Endothelial cell of umbilical vein (primary cell): Measurements from ENCODE around the gene TAGLN2. TPM values are rescaled to one million over a fixed set of nuclear protein-coding genes. Genes with fewer than 3 reads are reported as not detected.

Experiments used
- BruUV-seq: library from RNA; stranded (reverse); fragments of 400-500 nt; replicated peaks from 2 replicates; lab custom pipeline; 2021; lab: Mats Ljungman, UMichigan
- CTCF ChIA-PET: fragments of 300-600, 350-600 bp; sonication (Branson Sonifier 250); formaldehyde crosslinking; loops from one replicate; lab custom pipeline; 2021; ENCODE audit warnings: antibody characterized with exemption, inconsistent platforms; lab: Charles Lee
- POLR2A ChIA-PET: fragments of 300-600, 350-600 bp; sonication (Branson Sonifier 250); formaldehyde crosslinking; loops from one replicate; lab custom pipeline; 2021; ENCODE audit warnings: antibody characterized with exemption, inconsistent platforms; lab: Charles Lee
- DNase-seq: peaks from one replicate; pipeline ENCODE4 v3.0.0-alpha.2; 2011; ENCODE audit warnings: low read depth, low spot score
- FAIRE-seq: peaks from 2 replicates; lab custom pipeline; 2011; peaks lifted over from hg19 to GRCh38; lab: Jason Lieb, UNC
- H2AFZ ChIP-seq: 2 replicates; pipeline ENCODE4 v1.6.0; 2012; ENCODE audit warnings: low read depth, low read length, control low read depth, inconsistent platforms
- H3K27ac ChIP-seq: 2 replicates; pipeline ENCODE4 v1.5.1; 2011; ENCODE audit warnings: low read depth, mild to moderate bottlenecking, control low read depth, low read length, moderate library complexity; ENCODE audit not compliant: insufficient read depth
- H3K27me3 ChIP-seq, 2 experiments: 2 replicates each; pipeline versions ENCODE4 v1.6.0 to v1.6.1; 2011; ENCODE audit warnings: low read length in 2 of 2, mixed read lengths in 1 of 2; ENCODE audit not compliant: control insufficient read depth in 2 of 2, insufficient read depth in 2 of 2
- H3K36me3 ChIP-seq, 2 experiments: 2 replicates in 1 of 2; 3 replicates in 1 of 2; pipeline ENCODE4 v1.5.1; 2011; ENCODE audit warnings: low read length in 2 of 2, mild to moderate bottlenecking in 1 of 2, moderate library complexity in 1 of 2; ENCODE audit not compliant: control insufficient read depth in 2 of 2, insufficient read depth in 2 of 2; ENCODE audit errors: extremely low read depth in 1 of 2
- H3K4me1 ChIP-seq: 3 replicates; pipeline ENCODE4 v1.5.1; 2011; ENCODE audit warnings: mild to moderate bottlenecking, low read length; ENCODE audit not compliant: control insufficient read depth, insufficient read depth; ENCODE audit errors: extremely low read depth
- H3K4me2 ChIP-seq: 2 replicates; pipeline ENCODE4 v1.6.1; 2011; ENCODE audit warnings: low read length, control low read depth, mixed read lengths; ENCODE audit not compliant: insufficient read depth
- H3K4me3 ChIP-seq, 3 experiments: fragments of 200-600 bp in 1 of 3; sonication (generic), shearing (Covaris generic) in 1 of 3; replicated peaks in 1 of 3; 2 replicates each; pipeline ENCODE4 v1.5.1; 2011 to 2016; ENCODE audit warnings: control low read depth in 3 of 3, low read length in 3 of 3, mild to moderate bottlenecking in 2 of 3, inconsistent platforms in 1 of 3, low read depth in 1 of 3, moderate library complexity in 1 of 3; ENCODE audit not compliant: insufficient read depth in 1 of 3
- H3K79me2 ChIP-seq: 2 replicates; pipeline ENCODE4 v1.6.0; 2012; ENCODE audit warnings: low read length, inconsistent platforms; ENCODE audit not compliant: control insufficient read depth, insufficient read depth
- H3K9ac ChIP-seq: replicated peaks from 2 replicates; pipeline ENCODE3; 2011; ENCODE audit warnings: low read length, control low read depth; ENCODE audit not compliant: insufficient read depth; ENCODE audit errors: extremely low read depth
- H3K9me1 ChIP-seq: replicated peaks from 3 replicates; pipeline ENCODE4 v1.6.0; 2011; ENCODE audit warnings: mild to moderate bottlenecking, low read length; ENCODE audit not compliant: control insufficient read depth, insufficient read depth; ENCODE audit errors: extremely low read depth
- H3K9me3 ChIP-seq: replicated peaks from 2 replicates; pipeline ENCODE4 v1.5.1; 2012; ENCODE audit warnings: low read length, inconsistent platforms; ENCODE audit not compliant: control insufficient read depth, insufficient read depth
- H4K20me1 ChIP-seq: replicated peaks from 2 replicates; pipeline ENCODE3; 2011; ENCODE audit warnings: mild to moderate bottlenecking, low read length; ENCODE audit not compliant: control insufficient read depth, insufficient read depth; ENCODE audit errors: extremely low read depth
- CTCF ChIP-seq, 2 donors: IDR thresholded peaks; 1 replicate in 1 of 2; 2 replicates in 1 of 2; pipeline ENCODE4 v1.5.1; 2011; ENCODE audit warnings: low read length in 2 of 2, mild to moderate bottlenecking in 2 of 2, moderate library complexity in 2 of 2, control low read depth in 1 of 2, inconsistent platforms in 1 of 2, low read depth in 1 of 2; ENCODE audit not compliant: insufficient read depth in 1 of 2; ENCODE audit errors: extremely low read depth in 1 of 2
- EZH2 ChIP-seq: IDR thresholded peaks from 2 replicates; pipeline ENCODE4 v1.6.1; 2012; ENCODE audit warnings: borderline replicate concordance, low read depth, mild to moderate bottlenecking, moderate library complexity, low read length, inconsistent platforms; ENCODE audit not compliant: severe bottlenecking
- FOS ChIP-seq: IDR thresholded peaks from 2 replicates; pipeline ENCODE4 v1.6.1; 2011; ENCODE audit warnings: mild to moderate bottlenecking, low read length, moderate library complexity, borderline replicate concordance; ENCODE audit not compliant: insufficient read depth
- GATA2 ChIP-seq: IDR thresholded peaks from 2 replicates; pipeline ENCODE4 v1.7.0; 2011; ENCODE audit warnings: low read depth, mild to moderate bottlenecking, moderate library complexity, mixed read lengths, low read length; ENCODE audit not compliant: insufficient read length, insufficient read depth
- JUN ChIP-seq: IDR thresholded peaks from 2 replicates; pipeline ENCODE4 v1.6.1; 2011; ENCODE audit warnings: borderline replicate concordance, low read depth; ENCODE audit not compliant: insufficient read length, insufficient read depth
- MAX ChIP-seq: IDR thresholded peaks from 2 replicates; pipeline ENCODE4 v1.6.1; 2011; ENCODE audit not compliant: insufficient read depth, insufficient read length
- MYC ChIP-seq: IDR thresholded peaks from one replicate; pipeline ENCODE4 v1.6.1; 2011; ENCODE audit warnings: mild to moderate bottlenecking, low read depth, low read length
- POLR2A ChIP-seq: IDR thresholded peaks from 2 replicates; pipeline ENCODE4 v1.6.1; 2012; ENCODE audit warnings: low read depth, mild to moderate bottlenecking, control low read depth, low read length
- POLR2AphosphoS5 ChIP-seq: IDR thresholded peaks from 2 replicates; pipeline ENCODE4 v1.6.1; 2012; ENCODE audit warnings: low read depth, mild to moderate bottlenecking, control low read depth, low read length, moderate library complexity; ENCODE audit not compliant: insufficient read depth
- dilution Hi-C: fragments of 300-500 bp; cut with MboI; formaldehyde crosslinking; loops from one replicate; pipeline ENCODE4 v1.15.0; 2019; ENCODE audit warnings: low sequenced_read_pairs; ENCODE audit not compliant: extremely low pct_ligation_motif_present
- intact Hi-C: fragments of 100-400 bp; cut with micrococcal nuclease; formaldehyde crosslinking; loops from one replicate; pipeline ENCODE4 v1.10.0; 2022
- polyA plus RNA-seq, 4 experiments: library from polyadenylated mRNA; depleted of rRNA in 3 of 4; stranded (reverse) in 3 of 4; unstranded in 1 of 4; fragments of >200 nt; gene quantifications; 2 replicates each; pipeline versions ENCODE4 v1.2.1 to v1.2.3, GENCODE V29; 2011 to 2012; ENCODE audit warnings: missing spikeins in 1 of 4
- total RNA-seq: library from RNA; stranded (reverse); gene quantifications from 2 replicates; pipeline ENCODE4 v1.2.3, GENCODE V29; 2021

TAGLN2 gene
- total and polyA plus RNA-seq, 2 donors (not counting 3 experiments of a cell fraction or from before 2014, with no cell fraction given): 646 to 1,279 TPM

GRCh38 chr1:159870704-159871103, 54.6 kb downstream of the TAGLN2 start:
- dilution Hi-C loops: no loop called here
- CTCF ChIA-PET: interaction anchor here (1.3 kb wide), 1 partner anchor 29 kb away, joined by 3 read pairs; no protein-coding TSS in a partner anchor
- no peaks in the 10 kb centered on the region for H3K9me3 ChIP-seq

More at GRCh38 chr1:159870704-159871103, 54.6 kb downstream of the TAGLN2 start:
- no peaks in the 10 kb centered on the region for H4K20me1 ChIP-seq
- H3K4me2 ChIP-seq: no peak overlapping the region
- FAIRE-seq: no peak
- no peak overlapping the region for H3K9ac ChIP-seq
- TF ChIP-seq POLR2AphosphoS5 (no peak), JUN (no peak), EZH2 (no peak), POLR2A (no peak), GATA2 (no peak), MYC (no peak), MAX (no peak), CTCF (IDR thresholded peaks at IDR 0.05; ENCODE audit: extremely low read depth in 1 of 2, insufficient read depth in 1 of 2, low read depth in 1 of 2, low read length in 2 of 2) (no peak), FOS (no peak)
- intact Hi-C loops: no loop called here
- H3K36me3 ChIP-seq: no peaks in the 10 kb centered on the region
- no peak overlapping the region for H3K4me3 ChIP-seq
- no TSS peak for BruUV-seq
- no peaks in the 10 kb centered on the region for H3K79me2 ChIP-seq
- DNase-seq: no peak
- H3K27ac ChIP-seq: no peak overlapping the region
- H3K9me1 ChIP-seq: no peaks in the 10 kb centered on the region
- no peaks in the 10 kb centered on the region for H3K27me3 ChIP-seq
- POLR2A ChIA-PET: no interaction called here
- no peak overlapping the region for H2AFZ ChIP-seq
- H3K4me1 ChIP-seq: no peaks in the 10 kb centered on the region
